Measurements from ENCODE around the gene HEXIM1.

Gene HEXIM1

GRCh38 chr17:45155483-45155882 is 7.2 kb downstream of the HEXIM1 start:
- TF ChIP-seq CTCF (IDR thresholded peaks at IDR 0.05; ENCODE audit: low read length, missing control alignments): no peak
- DNase-seq (ENCODE audit: low read depth): no peak
- H3K4me3 ChIP-seq (replicated peaks; ENCODE audit: low read depth, low read length): no peak overlapping the region

GRCh38 chr17:45156242-45156641 is 8.0 kb downstream of the HEXIM1 start:
- no peak for TF ChIP-seq CTCF (IDR thresholded peaks at IDR 0.05; ENCODE audit: low read length, missing control alignments)
- no peak for DNase-seq (ENCODE audit: low read depth)
- no peak overlapping the region for H3K4me3 ChIP-seq (replicated peaks; ENCODE audit: low read depth, low read length)

- TF ChIP-seq CTCF (IDR thresholded peaks at IDR 0.05; ENCODE audit: low read length, missing control alignments): no peak
- peak; percentile 65 for DNase-seq (ENCODE audit: low read depth)
- peak overlapping the region; percentile 98 for H3K4me3 ChIP-seq (replicated peaks; ENCODE audit: low read depth, low read length)
These were observed 12.4 kb downstream of the HEXIM1 start for GRCh38 chr17:45160447-45161287.

GRCh38 chr17:45161288-45162024 is 13.2 kb downstream of the HEXIM1 start, which contains the start of gene HEXIM2:
TSS of gene HEXIM2 (plus strand) at chr17:45161875. CDS start at chr17:45162794, 919 bp downstream.
- DNase-seq (ENCODE audit: low read depth): peak; percentile 100
- peak within 1 kb of the TSS; percentile 98 for H3K4me3 ChIP-seq (replicated peaks; ENCODE audit: low read depth, low read length)
- TF ChIP-seq CTCF (IDR thresholded peaks at IDR 0.05; ENCODE audit: low read length, missing control alignments): no peak

- DNase-seq (ENCODE audit: low read depth): no peak
- peak overlapping the region; percentile 41 for H3K4me3 ChIP-seq (replicated peaks; ENCODE audit: low read depth, low read length)
- TF ChIP-seq CTCF (IDR thresholded peaks at IDR 0.05; ENCODE audit: low read length, missing control alignments): no peak
These were observed 13.9 kb downstream of the HEXIM1 start for GRCh38 chr17:45162025-45162687.

GRCh38 chr17:45164734-45165269 is 16.5 kb downstream of the HEXIM1 start:
- no peak for DNase-seq (ENCODE audit: low read depth)
- H3K4me3 ChIP-seq (replicated peaks; ENCODE audit: low read depth, low read length): no peak overlapping the region
- no peak for TF ChIP-seq CTCF (IDR thresholded peaks at IDR 0.05; ENCODE audit: low read length, missing control alignments)

Measured in fibroblast of pulmonary artery (primary cell).